GM18951 (cell line): ENCODE measurements around the gene PFDN5.
"Not testable (repeated sequence)": the region's sequence is repeated elsewhere in the genome, so short reads cannot be mapped to it uniquely, and the experiment has no call there.

Experiments used
- POLR2A ChIP-seq: IDR thresholded peaks from 4 replicates; pipeline ENCODE4 v1.6.1; 2011; ENCODE audit warnings: mild to moderate bottlenecking; ENCODE audit not compliant: insufficient read length, insufficient read depth; ENCODE audit errors: extremely low read depth
- in situ Hi-C: fragments of 300-500 bp; cut with MboI; formaldehyde crosslinking; loops from one replicate; pipeline ENCODE4 v1.12.0; 2022; ENCODE audit warnings: low sequenced_read_pairs, mixed read lengths, inconsistent platforms; ENCODE audit not compliant: unreplicated experiment

The PFDN5 gene

GRCh38 chr12:53326460-53327185 lies 31.3 kb downstream of the PFDN5 start:
- in situ Hi-C loops, result no loop called here
- no peak for TF ChIP-seq POLR2A

- in situ Hi-C loops, result no loop called here
- TF ChIP-seq POLR2A, result no peak
These were observed 32.2 kb downstream of the PFDN5 start for GRCh38 chr12:53327435-53328042.

GRCh38 chr12:53328043-53328435 lies 32.7 kb downstream of the PFDN5 start:
- in situ Hi-C loops, result no loop called here
- no peak for TF ChIP-seq POLR2A

- in situ Hi-C loops, result no loop called here
- no peak for TF ChIP-seq POLR2A
These were observed 35.3 kb downstream of the PFDN5 start for GRCh38 chr12:53330671-53331070.

- in situ Hi-C loops, result not testable (repeated sequence)
These were observed 37.0 kb downstream of the PFDN5 start for GRCh38 chr12:53332339-53332738.

GRCh38 chr12:53332744-53333143 lies 37.4 kb downstream of the PFDN5 start:
- no peak for TF ChIP-seq POLR2A
- in situ Hi-C loops, result no loop called here

GRCh38 chr12:53333289-53333688 lies 37.9 kb downstream of the PFDN5 start:
- no peak for TF ChIP-seq POLR2A
- in situ Hi-C loops, result no loop called here

- in situ Hi-C loops, result no loop called here
- TF ChIP-seq POLR2A, result no peak
These were observed 38.5 kb downstream of the PFDN5 start for GRCh38 chr12:53333845-53334244.

- TF ChIP-seq POLR2A, result no peak
- in situ Hi-C loops, result no loop called here
These were observed 39.5 kb downstream of the PFDN5 start for GRCh38 chr12:53334822-53335221.

- in situ Hi-C loops, result no loop called here
These were observed 40.9 kb downstream of the PFDN5 start, which contains the start of gene SP7 for GRCh38 chr12:53336181-53336681. Gene SP7 (minus strand): TSS chr12:53336354. CDS start chr12:53335646, 708 bp downstream.

GRCh38 chr12:53338017-53338416 lies 42.7 kb downstream of the PFDN5 start:
- no peak for TF ChIP-seq POLR2A
- in situ Hi-C loops, result no loop called here

More at GRCh38 chr12:53336181-53336681, 40.9 kb downstream of the PFDN5 start, which contains the start of gene SP7:
- TF ChIP-seq POLR2A, result no peak

- no peak for TF ChIP-seq POLR2A
- in situ Hi-C loops, result no loop called here
These were observed 43.6 kb downstream of the PFDN5 start for GRCh38 chr12:53338916-53339315.

- in situ Hi-C loops, result no loop called here
- TF ChIP-seq POLR2A, result no peak
These were observed 45.1 kb downstream of the PFDN5 start for GRCh38 chr12:53340398-53340797.

GRCh38 chr12:53343449-53343848 lies 48.1 kb downstream of the PFDN5 start:
- TF ChIP-seq POLR2A, result no peak
- in situ Hi-C loops, result no loop called here
